Central memory CD4-positive, alpha-beta T cell (primary cell): Measurements from ENCODE around the gene SFMBT1.

Experiments
- DNase-seq: peaks from one replicate; pipeline ENCODE4 v3.0.0; 2022

The SFMBT1 gene

DNA sequence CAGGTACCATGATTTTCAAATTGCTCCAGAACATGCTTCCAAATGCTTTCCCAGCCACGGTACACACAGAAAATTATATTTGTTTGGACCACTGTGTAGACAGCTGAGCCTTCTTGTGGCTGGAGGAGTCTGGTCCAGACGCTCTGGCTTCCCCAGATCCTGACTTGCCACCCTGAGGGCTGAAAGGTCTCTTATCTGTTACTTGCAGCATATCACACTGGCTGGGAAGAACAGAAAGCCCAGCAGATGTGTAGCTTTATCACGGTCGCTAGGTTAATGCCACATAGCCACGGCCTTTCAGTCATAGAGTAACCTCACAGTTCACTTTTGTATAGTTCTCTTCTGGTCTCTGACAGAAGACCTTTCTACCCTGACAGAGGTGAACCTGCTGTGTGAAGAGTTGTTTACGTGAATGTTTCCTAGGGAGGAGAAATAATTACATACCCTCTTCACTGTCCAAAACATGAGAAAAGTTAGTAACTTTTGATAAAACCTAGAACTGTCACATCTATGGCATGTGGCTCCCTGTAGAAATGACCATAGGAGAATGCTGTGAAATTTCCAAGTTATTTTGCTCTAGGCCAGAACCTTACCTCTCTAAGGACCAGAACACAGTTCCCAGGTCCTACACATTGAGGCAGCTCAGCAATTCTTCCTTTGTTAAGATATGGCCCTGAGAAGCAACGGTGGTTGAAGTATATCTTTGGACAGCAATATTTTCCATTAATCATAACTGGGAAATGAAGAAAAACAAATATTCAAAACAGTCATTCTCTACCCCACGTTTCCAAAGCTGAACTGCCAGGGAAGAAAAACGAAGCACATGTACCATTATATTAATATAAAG lies 132.8 kb downstream of the SFMBT1 start:
- DNase-seq: no peak

DNA sequence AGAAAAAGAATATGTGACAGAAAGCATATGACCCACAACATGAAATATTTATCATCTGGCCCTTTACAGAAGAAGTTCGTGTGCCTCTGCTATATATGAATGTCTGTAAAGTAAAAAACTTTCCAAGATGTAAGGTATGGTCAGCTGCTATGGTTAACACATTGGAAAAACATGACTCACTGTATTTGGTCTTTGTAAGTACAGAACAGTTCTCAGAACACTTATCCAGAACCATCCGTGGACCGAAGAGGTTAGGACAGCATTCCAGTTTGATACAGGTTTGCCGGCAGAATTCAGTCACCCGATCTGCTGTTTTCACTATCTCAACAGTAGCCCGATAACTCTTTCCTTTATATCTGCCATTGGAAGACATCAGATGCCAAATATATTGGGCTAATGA lies 135.1 kb downstream of the SFMBT1 start:
- no peak for DNase-seq

DNA sequence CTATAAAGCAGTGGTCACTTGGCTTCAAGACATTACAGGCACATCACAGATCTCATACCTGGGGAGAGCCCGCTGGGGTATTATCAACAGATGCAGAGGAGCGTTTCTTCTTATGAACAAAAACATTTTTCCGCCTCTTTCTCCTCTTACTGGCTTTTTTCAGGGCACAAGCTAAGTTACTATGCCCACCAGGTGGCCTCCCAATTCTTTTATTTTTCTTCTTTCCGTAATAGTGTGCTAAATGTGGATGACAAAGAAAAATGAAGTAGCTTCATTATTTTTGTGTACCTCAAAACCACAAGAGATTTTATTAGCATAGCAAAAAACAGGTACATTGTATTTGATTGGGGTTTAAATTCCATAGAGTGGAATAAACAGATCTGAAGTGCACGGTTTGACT lies 138.4 kb downstream of the SFMBT1 start:
- no peak for DNase-seq

DNA sequence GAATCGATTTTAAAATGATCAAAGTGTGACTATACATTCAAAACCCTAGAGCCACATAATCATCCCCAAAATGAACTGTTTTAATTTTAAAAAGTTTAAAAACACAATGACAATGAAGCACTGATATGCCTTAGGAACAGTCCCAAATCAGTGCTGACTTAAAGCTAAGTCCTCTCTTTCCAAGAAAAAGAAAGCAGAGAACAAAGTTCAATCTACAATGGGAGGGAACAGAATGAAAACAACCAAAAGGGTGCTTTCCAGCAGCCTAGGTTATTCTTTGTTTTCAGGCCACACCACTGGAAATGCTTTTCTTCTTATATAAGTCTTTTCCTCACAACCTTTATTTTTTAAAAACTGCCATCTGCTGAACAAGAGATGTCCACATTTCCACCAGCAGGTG lies 141.3 kb downstream of the SFMBT1 start:
- no peak for DNase-seq

DNA sequence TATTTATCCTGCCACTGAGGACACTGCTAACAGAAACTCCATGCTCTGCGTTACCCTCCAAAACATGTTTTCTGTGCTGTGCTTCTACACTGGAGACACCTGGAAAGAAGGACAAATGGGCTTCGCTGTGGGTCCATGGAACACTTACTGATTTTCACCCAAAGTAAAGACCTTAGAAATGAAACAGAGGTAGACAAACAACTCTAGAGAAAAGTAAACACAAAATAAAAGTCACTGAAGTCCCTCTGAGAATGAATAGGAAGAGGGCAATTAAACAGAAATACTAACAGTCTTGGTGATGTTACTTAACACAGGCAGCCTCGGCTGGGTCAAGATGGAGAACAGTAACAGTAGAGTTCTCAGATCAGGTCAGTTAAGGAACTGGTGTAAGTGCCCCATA lies 141.9 kb downstream of the SFMBT1 start:
- no peak for DNase-seq

DNA sequence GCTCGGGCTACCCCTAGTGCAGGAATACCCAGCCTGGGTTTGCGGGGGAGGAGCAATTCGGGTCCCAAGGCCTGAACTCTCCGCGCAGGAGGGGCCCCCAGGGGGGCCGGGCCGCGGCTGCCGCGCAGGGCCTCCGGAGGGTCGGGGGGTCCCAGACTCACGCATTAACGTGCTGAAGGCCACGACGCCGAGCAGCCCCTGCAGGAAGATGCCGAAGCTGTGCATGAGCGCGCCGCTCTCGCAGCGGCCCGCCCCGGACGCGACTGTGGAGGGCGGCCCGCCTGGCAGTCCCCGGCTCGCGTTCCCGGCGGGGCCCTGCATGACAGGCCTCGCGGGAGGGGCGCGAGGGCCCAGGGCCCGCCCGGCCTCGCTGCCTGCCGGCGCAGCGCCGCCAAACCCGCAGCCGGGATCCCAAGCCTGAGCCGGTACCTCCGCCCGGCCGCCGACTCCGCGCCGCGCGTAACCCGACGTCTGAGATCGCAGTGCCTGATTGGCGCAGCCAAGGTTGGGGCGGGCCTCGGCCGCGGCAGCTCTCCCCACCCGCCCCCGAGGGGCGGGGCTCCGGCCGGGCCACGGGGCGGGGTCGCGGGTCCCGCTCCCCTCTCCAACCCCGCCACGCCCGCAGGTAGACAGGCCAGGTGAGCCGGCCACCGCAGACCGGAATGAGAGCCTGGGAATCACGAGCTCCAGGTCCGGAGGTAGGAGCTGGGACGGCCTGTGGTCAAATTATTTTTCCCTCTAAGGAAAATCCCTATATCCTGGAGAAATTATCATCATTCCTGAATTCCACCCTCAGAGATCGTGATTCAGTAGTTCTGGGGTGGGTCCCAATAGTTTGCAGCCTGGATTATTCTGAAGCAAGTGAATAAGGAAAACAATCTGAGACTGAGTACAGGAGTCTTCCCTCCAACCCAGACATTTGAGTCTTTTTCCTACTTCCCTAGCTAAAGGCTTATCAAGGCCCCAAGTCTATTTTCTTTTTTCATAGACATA lies 148.4 kb downstream of the SFMBT1 start, which contains the start of gene STIMATE:
Gene STIMATE (minus strand): TSS at position 419 of the 993 bp plus-strand sequence. CDS start 98 bp downstream, at position 321.
- peak; percentile 88 for DNase-seq

DNA sequence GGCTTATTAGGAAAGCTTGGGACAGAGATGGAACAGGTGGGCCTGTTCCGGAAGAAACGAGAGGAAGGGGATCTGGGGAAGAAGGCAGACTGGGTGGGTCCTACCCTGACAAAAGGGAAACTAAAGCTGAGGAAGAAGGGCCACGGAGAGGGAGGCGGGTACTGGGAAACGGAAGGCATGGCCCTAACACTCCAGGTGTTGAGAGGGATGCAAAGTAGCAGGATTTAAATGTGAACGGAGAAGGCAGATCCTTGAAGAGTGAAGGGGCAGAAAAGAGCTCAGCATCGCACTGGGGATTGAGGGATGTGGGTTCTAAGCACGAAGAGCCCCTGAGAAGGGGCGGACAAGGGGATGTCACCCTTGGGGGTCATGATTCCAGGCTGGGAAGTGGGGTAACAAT lies 149.3 kb downstream of the SFMBT1 start:
- no peak for DNase-seq

DNA sequence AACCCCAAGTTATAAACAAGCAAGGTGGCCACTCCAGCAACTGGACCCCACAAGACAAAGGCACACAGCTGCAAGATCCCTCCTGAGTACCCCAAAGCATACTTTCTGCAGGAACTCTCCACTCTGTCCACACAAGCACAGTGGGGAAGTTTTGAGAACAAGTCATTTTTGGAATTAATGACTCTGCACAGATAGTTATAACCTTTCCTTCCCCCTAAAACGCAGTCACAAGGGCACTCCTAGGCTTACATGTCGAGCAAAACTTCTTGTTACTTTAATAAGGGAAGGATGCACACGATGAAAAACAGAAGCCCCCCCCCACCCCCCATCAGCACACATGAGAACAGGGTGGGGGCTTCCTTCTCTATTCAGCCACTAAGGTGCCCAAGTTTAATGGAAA lies 149.7 kb downstream of the SFMBT1 start:
- no peak for DNase-seq

DNA sequence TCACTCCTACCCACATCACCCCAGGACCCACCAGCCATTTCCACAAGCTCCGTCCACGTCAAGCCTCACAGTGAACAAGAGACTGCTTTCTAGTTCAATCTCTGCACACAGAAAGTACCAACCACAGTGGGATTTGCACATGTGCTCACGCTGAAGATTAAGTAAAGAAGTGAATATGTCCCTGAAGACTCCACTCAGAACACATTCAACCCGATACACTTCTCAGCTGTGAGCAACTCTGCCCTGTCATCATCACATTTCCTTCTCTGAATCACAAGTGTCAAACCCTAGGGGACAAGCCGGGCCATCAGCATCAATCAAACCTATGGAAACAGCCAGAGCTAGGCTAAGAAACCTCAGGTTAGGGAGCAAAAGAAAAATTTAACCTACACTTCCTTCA lies 150.5 kb downstream of the SFMBT1 start:
- no peak for DNase-seq

DNA sequence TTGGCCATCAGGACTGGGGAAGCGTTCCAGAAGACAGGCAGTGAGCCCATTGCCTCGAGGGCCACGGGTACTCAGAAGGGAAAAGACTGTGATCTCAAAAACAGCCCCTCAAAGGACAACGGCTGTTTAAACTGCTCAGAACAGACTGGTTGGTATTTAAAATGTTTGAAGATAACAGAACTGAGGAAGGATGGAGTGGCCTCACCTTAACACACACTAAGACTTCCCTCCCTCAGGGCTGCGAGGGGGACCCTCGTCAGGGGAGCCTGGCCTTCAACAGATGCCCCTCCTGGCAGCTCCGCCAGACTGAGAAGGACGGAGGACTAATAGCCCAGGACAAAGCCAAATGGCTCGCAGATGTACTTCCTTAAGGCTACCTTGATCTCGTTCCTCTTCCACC lies 151.1 kb downstream of the SFMBT1 start:
- no peak for DNase-seq

DNA sequence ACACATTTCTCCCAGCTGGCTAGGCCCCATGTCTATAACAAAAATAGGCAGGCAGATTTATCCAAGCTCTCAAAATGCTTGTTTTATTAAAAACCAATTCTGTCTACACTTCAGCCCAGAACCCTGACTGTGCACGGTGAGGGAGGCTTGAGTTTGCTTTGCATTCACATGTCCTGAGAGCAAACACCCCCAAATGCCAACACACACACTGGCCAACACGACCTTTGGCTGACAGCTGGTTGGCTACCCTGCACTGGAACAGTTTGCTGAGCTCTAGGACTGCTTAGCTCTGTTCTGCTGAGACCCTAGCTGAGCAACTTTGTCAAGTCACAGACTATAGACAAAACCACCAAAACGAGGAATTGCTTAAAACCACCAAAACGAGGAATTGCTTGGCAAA lies 152.2 kb downstream of the SFMBT1 start:
- no peak for DNase-seq

DNA sequence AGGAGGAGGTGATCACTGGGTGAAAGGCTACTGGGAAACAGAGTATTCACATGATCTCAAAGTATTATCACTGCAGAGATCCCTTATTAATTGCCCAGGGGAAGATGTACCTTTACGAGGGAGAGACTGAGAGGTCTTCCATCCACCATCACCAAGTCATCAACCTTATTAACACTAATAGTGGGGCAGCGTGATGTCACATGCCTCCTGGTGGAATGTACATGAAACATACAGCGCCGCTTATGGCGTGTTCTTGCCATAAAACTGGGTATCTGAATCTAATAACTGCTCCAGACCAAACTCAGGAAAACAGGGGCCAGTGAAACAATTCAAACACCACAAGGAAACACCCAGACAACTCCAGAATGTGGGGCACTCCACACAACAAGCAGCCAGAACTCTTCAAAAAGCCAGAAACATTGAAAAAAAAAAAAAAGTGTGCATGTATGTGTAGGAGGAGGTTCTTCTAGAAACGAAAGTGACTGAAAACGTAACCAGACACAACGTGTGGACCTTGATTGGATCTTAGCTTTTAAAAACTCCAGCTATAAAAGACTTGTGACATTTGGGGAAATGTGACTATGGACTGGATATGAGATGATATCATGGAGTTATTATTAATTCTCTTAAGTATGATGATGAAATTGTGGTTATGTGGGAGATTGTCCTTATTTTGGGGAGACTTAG lies 153.1 kb downstream of the SFMBT1 start:
- peak; percentile 65 for DNase-seq

DNA sequence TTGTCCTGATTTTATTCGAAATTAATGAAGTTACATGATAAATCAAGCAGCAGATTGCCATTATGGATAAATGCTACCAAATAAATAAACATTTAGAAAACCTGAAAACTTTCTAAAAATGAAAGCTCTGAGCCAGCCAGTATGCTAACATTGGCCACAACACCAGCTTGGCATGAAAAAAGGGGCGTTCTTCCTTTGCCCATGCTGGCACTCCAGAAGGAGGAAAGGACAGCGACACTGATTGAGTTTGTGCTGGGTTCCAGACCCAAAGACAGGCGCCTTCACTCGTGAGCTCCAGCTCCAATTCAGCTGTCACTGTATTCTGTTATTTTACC lies 153.6 kb downstream of the SFMBT1 start:
- DNase-seq: no peak

DNA sequence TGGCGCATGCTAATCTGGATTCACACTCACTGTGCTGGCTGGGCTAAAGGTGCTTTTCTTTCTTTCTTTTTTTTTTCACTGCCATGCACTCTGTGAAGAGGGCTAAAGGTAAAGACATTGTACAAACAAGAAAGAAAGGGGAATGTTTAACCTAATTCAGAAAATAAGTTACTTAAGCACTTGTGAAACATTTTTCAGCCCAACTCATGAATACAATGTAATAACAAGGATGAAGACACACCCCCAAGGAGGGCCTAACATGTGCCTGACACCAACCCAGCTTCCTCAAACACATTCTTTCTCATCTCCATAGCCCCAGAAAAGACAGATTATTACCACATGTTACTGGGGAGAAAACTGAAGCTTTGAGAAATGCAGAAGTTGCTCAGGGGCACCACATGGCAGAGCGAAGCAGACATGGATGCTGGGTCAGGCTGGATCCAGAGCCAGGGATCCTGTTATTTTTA lies 154.2 kb downstream of the SFMBT1 start:
- no peak for DNase-seq

DNA sequence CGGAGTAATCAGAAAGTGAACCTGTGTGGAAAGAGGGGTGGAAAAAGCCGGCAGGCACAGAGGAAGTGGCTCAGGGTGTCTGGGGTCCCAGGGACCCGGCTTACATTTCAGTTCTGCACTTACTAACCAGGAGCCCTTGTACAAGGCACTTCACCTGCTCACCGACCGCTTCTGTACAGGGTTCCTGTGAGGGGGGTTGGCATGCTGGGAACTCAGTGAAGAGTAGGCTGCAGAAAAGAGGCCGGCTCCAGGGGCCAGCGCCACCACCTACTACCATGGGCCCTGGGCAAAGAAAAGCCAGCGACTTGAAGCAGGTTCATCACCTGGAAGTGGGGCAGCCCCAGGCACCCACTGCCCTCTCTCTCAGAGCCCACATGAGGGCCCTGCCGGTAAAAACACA lies 154.7 kb downstream of the SFMBT1 start:
- no peak for DNase-seq

DNA sequence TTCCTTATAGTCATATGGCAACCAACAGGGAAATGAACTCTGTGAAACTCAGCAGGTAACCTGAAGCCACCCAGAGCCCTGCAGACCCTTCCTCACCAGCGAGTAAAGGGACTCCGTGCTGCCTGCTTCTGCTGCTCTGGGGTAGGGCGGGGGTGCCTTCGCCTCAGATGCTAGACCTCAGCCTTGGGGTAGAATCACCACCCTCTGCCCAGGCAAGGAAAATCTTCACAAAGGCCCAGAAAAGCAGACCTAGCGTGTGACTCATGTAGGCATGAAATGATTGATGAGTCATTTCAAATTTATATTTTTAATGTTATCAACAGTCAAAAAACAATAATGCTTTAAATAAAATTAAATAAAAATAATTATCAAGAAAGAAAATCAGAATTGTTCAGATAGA lies 155.1 kb downstream of the SFMBT1 start:
- DNase-seq: no peak

DNA sequence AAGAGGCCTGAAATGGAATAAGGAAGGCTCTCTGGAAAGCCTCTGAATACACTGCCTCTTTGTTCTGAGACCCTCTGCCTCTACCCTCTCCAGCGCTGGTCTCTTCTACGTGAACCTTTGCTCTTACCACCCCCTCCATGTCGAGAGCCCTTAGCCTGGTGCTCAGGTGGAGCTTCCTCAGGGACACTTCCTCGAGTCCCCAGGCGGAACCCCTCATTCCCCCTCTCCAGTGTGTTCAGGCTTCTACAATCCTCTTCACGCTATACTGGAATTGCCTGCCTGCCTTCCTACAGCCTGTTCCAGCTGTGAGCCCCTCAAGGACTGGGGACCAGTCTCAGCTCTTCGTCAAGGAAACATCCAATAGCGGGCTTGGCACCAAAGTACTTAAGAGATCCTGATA lies 156.0 kb downstream of the SFMBT1 start:
- DNase-seq: no peak

DNA sequence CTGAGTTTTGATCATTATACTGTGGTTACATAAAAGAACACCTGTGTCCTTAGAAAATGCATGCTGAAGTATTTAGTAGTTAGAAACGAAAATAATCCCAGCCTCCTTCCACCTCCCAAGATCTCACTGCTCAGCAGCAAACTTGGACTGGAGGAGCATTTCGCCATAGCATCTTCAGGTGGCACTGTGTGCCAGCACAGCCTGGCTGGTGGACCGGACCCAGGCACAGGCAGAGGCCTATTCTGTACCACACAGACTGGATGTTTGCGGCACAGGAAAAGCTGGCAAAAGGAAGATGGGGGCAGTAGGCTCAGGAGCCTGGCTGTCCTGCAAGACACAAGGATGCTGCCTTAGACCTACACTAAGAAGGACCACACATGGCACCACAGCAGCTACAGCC lies 158.7 kb downstream of the SFMBT1 start:
- no peak for DNase-seq

DNA sequence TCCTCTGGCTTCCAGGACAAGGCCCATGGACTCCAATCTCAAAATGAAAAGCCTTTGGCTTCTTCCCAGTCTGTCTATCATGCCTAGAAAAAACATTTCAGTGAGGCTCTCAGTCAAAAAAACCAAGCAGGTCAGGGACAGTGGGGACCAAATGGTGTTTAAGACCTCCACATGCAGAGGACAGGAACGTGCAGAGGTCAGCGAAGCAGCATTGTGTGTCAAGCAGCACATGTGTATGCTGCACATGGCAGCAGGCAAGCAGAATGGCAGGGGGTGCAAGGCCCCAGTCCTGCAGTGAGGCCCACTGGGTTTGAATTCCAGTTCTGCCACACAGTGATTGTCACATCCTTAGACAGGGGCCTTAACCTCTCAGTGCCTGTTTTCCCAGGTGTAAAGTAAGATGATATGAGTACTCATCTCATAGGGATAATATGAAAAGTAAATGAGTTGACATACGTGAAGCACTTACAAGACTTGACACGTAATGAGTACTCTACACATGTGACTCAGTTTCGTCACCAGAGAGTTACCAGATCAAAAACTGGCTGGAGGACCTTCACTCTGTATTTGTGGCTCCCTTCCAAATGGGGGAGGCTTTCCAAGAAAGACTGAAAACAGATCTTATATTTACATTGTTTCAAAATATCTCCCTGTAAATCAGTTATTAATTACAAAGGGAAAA lies 159.7 kb downstream of the SFMBT1 start:
- no peak for DNase-seq

DNA sequence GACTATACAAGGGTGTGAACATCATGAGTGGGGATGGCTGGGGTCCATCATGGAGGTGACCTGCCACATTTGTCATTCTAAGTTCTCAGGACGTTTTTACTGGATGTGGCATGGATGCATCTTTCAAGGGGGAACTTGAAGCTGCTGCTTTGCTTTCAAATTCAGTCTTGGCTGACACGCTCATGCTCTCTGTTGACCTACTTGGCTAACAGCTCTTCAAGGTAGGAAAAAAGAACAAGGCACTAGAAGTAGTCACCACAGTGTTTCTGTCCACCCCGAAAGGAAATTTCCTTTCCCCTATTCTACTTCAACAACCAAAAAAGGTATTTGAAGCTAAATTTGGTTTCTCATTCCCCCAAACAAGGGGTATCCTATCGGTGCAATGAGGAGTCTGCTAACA lies 163.5 kb downstream of the SFMBT1 start:
- DNase-seq: no peak

DNA sequence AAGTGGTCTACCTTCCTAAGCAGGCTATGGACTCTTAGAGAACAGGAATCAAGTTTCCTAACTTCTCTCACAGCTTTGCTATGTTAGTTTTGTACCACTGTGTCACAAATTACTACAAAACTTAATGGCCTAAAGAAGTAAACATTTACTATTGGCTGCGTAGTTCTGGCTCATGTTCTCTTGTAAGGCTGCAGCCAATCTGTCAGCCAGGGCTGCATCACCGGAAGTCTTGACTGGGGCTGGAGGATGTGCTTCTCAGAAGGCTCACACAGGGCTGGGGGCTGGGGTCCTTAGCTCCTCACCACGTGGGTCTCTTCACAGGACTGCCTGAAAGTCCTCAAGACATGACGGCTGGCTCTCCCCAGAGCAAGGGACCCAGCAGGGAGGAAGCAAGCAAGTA lies 164.0 kb downstream of the SFMBT1 start:
- no peak for DNase-seq

DNA sequence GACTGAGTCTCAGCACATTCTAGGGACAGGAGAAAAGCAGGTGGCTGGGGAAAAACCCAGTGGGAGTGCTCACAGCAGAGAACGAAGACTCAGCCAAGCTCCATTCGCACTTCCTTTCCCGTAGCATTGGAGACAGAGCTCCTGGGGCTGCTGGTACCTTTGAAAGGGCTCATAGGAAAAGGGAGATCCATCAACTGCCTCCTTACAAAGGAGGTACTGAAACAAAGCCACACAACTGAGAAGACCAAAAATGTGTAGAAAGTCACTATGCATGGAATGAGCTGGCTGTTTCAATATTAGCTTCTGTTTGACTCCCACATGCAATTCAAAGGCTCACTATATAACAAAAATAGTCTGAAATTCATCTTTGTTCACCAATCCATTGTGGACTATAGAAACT lies 165.4 kb downstream of the SFMBT1 start:
- DNase-seq: no peak

DNA sequence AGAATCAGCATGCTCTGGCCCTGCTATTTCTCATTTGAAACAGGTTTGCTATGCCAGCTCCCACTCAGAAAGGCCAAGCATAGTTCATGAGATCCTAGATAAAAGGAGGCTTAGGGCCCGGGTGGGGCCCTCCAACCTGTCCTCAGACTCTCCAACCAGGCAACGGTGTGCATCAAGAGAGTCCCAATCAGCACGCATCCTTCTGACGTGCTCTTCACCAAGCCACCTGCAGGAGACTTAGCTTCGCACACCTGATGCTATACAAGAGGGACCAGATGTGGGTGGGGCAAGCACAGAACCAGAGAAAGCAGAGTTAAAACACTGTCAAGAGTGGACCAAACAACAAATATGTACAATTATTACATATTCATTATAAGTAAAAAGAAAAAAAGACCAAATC lies 165.8 kb downstream of the SFMBT1 start:
- DNase-seq: no peak
